Lower leg skin (tissue), 3 donors: ENCODE results near the gene LAMTOR5.

Experiments used
- CTCF ChIP-seq, 3 donors: fragments of 450-650 bp; IDR thresholded peaks; one replicate each; pipeline ENCODE4 v1.5.1; 2016; ENCODE audit warnings: antibody characterized with exemption in 3 of 3, mild to moderate bottlenecking in 3 of 3, moderate library complexity in 2 of 3
- POLR2A ChIP-seq, 2 donors: fragments of 450-650 bp; IDR thresholded peaks; one replicate each; pipeline ENCODE4 v1.6.1; 2016 to 2017; ENCODE audit warnings: antibody characterized with exemption in 2 of 2, mild to moderate bottlenecking in 1 of 2, moderate library complexity in 1 of 2

- no peak for TF ChIP-seq CTCF (IDR thresholded peaks at IDR 0.05)
- no peak for TF ChIP-seq POLR2A (IDR thresholded peaks at IDR 0.05)
These were observed 13.6 kb downstream of the LAMTOR5 start for GRCh38 chr1:110393691-110394492.
